Measurements from ENCODE around the gene PAPLN.

GRCh38 chr14:73255005-73255400, 17.7 kb downstream of the PAPLN start:
- TF ChIP-seq BACH2 (CRISPR knock-in tag; IDR thresholded peaks at IDR 0.05; ENCODE audit: borderline replicate concordance) (no peak), ZNF70 (CRISPR knock-in tag; IDR thresholded peaks at IDR 0.05) (no peak), RARB (CRISPR knock-in tag; IDR thresholded peaks at IDR 0.05) (no peak), PPARA (CRISPR knock-in tag; IDR thresholded peaks at IDR 0.05; ENCODE audit: borderline replicate concordance) (no peak), CSDC2 (CRISPR knock-in tag; IDR thresholded peaks at IDR 0.05) (no peak), PATZ1 (CRISPR knock-in tag; IDR thresholded peaks at IDR 0.05; ENCODE audit: borderline replicate concordance) (no peak), ZFP30 (CRISPR knock-in tag; IDR thresholded peaks at IDR 0.05) (no peak), CREB5 (CRISPR knock-in tag; IDR thresholded peaks at IDR 0.05; ENCODE audit: low read depth) (no peak), ARNTL (CRISPR knock-in tag; IDR thresholded peaks at IDR 0.05; ENCODE audit: borderline replicate concordance, low read depth) (no peak), TCF4 (CRISPR knock-in tag; IDR thresholded peaks at IDR 0.05; ENCODE audit: borderline replicate concordance) (no peak)

All from SK-N-SH treated with all-trans-retinoic acid at 6 μM for 48 hours (cell line).